Measurements from ENCODE around the gene PIP5K1B. TPM values are rescaled to one million over a fixed set of nuclear protein-coding genes. Genes with fewer than 3 reads are reported as not detected.

The PIP5K1B gene
- total RNA-seq, 4 donors from 2014 or later, result 1.2 to 2.6 (median 2.0) TPM

- no peak for ATAC-seq
- TF ChIP-seq POLR2A (IDR thresholded peaks at IDR 0.05), result no peak
- TF ChIP-seq, protein P1, sequence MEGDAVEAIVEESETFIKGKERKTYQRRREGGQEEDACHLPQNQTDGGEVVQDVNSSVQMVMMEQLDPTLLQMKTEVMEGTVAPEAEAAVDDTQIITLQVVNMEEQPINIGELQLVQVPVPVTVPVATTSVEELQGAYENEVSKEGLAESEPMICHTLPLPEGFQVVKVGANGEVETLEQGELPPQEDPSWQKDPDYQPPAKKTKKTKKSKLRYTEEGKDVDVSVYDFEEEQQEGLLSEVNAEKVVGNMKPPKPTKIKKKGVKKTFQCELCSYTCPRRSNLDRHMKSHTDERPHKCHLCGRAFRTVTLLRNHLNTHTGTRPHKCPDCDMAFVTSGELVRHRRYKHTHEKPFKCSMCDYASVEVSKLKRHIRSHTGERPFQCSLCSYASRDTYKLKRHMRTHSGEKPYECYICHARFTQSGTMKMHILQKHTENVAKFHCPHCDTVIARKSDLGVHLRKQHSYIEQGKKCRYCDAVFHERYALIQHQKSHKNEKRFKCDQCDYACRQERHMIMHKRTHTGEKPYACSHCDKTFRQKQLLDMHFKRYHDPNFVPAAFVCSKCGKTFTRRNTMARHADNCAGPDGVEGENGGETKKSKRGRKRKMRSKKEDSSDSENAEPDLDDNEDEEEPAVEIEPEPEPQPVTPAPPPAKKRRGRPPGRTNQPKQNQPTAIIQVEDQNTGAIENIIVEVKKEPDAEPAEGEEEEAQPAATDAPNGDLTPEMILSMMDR (IDR thresholded peaks at IDR 0.05 in 4 of 5, conservative IDR thresholded peaks at IDR 0.05 in 1 of 5), result no peak
- H3K4me3 ChIP-seq, result peak overlapping the region in 2 of 4 donors; percentile 20 to 26
Measured at GRCh38 chr9:69023650-69024049, 318.6 kb downstream of the PIP5K1B start.

DNA sequence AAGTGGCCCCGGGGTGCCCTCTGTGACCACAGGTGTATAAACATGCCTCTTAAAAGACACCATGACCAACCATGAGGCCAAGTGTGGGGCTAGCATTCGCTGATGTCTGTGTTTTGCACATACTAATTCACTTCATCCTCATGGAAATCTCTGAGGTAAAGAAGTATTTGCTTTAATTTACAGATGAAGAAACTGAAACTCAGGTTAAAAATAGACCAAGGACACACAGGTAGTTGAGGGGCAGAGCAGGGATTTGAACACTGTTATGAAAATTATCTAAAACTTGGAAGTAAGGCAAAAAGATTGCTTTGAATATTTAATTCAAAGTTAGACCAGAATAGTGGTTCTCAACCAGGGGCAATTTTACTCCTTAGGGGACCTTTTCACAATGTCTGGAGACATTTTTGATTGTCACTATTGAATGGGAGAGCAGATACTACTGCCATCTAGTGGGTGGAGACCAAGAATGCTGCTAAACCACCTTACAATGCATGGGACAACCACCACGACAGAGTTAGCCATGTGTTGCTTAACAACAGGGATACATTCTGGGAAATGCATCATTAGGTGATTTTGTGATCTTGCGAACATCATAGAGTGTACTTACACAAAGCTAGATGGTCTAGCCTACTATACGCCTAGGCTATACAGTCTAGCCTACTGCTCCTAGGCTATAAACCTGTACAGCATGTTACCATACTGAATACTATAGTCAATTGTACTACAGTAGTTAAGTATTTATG, 322.5 kb downstream of the PIP5K1B start:
- H3K4me1 ChIP-seq, result no peaks in the 10 kb centered on the region
- DNase-seq (no peak), ATAC-seq (peak; percentile 69 to 74)
- no peaks in the 10 kb centered on the region for H3K9me3 ChIP-seq
- H3K36me3 ChIP-seq, result no peaks in the 10 kb centered on the region
- in situ Hi-C loops (cut with MboI; ENCODE audit: low sequenced_read_pairs in 4 of 4), result no loop called here
- no peak for TF ChIP-seq POLR2A (IDR thresholded peaks at IDR 0.05)
- TF ChIP-seq, protein P1 (IDR thresholded peaks at IDR 0.05 in 4 of 5, conservative IDR thresholded peaks at IDR 0.05 in 1 of 5), result peak in 4 of 5 experiments; percentile 28 to 71 (median 50)
- no peak overlapping the region for H3K4me3 ChIP-seq
- no peaks in the 10 kb centered on the region for H3K27me3 ChIP-seq
- H3K27ac ChIP-seq, result no peak overlapping the region
- intact Hi-C loops (cut with DNase I; ENCODE audit: low total_unique reads), result no loop called here

More at GRCh38 chr9:69023650-69024049, 318.6 kb downstream of the PIP5K1B start:
- H3K9me3 ChIP-seq, result no peaks in the 10 kb centered on the region
- intact Hi-C loops (cut with DNase I; ENCODE audit: low total_unique reads) (no loop called here), in situ Hi-C loops (cut with MboI; ENCODE audit: low sequenced_read_pairs in 4 of 4) (no loop called here)
- no peaks in the 10 kb centered on the region for H3K36me3 ChIP-seq
- no peak overlapping the region for H3K27ac ChIP-seq
- no peaks in the 10 kb centered on the region for H3K27me3 ChIP-seq
- no peaks in the 10 kb centered on the region for H3K4me1 ChIP-seq
- DNase-seq, result no peak

DNA sequence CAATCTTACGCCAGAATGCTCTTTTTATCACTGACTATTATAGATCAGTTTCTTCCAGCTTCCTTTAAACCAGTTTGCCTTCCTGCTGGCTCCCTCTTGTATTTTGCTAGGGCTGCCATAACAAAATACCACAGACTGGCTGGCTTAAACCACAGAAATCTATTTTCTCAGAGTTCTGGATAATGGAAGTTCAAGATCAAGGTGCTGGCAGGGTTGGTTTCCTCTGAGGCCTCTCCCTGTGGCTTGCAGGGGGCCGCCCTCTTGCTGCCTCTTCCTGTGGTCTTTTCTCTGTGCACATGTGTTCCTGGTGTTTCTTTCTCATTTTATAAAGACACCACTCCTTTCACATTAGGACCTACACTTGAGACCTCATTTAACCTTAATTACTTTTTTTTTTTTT, 323.7 kb downstream of the PIP5K1B start:
- TF ChIP-seq, protein P1 (IDR thresholded peaks at IDR 0.05 in 4 of 5, conservative IDR thresholded peaks at IDR 0.05 in 1 of 5), result no peak
- no peak for TF ChIP-seq POLR2A (IDR thresholded peaks at IDR 0.05)
- no peak for DNase-seq

GRCh38 chr9:69029535-69029934, 324.5 kb downstream of the PIP5K1B start:
- Histone ChIP-seq H3K4me3 (no peak overlapping the region), H3K27me3 (no peaks in the 10 kb centered on the region), H3K4me1 (no peaks in the 10 kb centered on the region), H3K27ac (no peak overlapping the region), H3K9me3 (no peaks in the 10 kb centered on the region), H3K36me3 (no peaks in the 10 kb centered on the region)
- in situ Hi-C loops (cut with MboI; ENCODE audit: low sequenced_read_pairs in 4 of 4), result no loop called here
- DNase-seq, result no peak
- intact Hi-C loops (cut with DNase I; ENCODE audit: low total_unique reads), result no loop called here
- TF ChIP-seq POLR2A (IDR thresholded peaks at IDR 0.05), result no peak
- TF ChIP-seq, protein P1 (IDR thresholded peaks at IDR 0.05 in 4 of 5, conservative IDR thresholded peaks at IDR 0.05 in 1 of 5), result no peak
- ATAC-seq, result no peak

More for the DNA sequence above, 323.7 kb downstream of the PIP5K1B start:
- Histone ChIP-seq H3K36me3 (no peaks in the 10 kb centered on the region), H3K4me3 (no peak overlapping the region), H3K27me3 (no peaks in the 10 kb centered on the region), H3K9me3 (no peaks in the 10 kb centered on the region), H3K27ac (no peak overlapping the region), H3K4me1 (no peaks in the 10 kb centered on the region)
- in situ Hi-C loops (cut with MboI; ENCODE audit: low sequenced_read_pairs in 4 of 4), result no loop called here
- no peak for ATAC-seq
- intact Hi-C loops (cut with DNase I; ENCODE audit: low total_unique reads), result no loop called here
